Activated CD4-positive, CD25-positive, alpha-beta regulatory T cell treated with anti-CD3 and anti-CD28 coated beads, Interleukin-2, amount 50 U/mL, for 24 hours (primary cell): Measurements from ENCODE around the gene MTIF2.
"Not testable (repeated sequence)": the region's sequence is repeated elsewhere in the genome, so short reads cannot be mapped to it uniquely, and the experiment has no call there.

ENCODE experiments used
- ATAC-seq, 2 donors: fragments of 150-1000 bp; cut with Tn5 transposase; one replicate each; pipeline ENCODE4 v1.10.0; 2021; ENCODE audit warnings: mild to moderate bottlenecking in 1 of 2, moderate library complexity in 1 of 2

Gene MTIF2

DNA sequence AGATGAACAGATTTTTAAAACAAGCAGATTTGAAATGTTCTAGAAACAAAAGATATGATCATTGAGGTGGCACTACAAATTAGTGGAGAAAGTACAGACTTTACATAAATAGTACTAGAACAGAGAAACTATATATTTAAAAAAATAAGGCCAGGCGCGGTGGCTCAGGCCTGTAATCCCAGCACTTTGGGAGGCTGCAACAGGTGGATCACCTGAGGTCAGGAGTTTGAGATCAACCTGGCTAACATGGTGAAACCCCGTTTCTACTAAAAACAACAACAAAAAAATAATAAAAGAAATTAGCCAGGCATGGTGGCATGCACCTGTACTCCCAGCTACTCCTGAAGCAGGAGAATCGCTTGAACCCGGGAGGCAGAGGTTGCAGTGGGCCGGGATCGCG lies 82.2 kb downstream of the MTIF2 start:
- ATAC-seq = not testable (repeated sequence)
